ENCODE measurements around the gene KNG1.

KNG1 gene

DNA sequence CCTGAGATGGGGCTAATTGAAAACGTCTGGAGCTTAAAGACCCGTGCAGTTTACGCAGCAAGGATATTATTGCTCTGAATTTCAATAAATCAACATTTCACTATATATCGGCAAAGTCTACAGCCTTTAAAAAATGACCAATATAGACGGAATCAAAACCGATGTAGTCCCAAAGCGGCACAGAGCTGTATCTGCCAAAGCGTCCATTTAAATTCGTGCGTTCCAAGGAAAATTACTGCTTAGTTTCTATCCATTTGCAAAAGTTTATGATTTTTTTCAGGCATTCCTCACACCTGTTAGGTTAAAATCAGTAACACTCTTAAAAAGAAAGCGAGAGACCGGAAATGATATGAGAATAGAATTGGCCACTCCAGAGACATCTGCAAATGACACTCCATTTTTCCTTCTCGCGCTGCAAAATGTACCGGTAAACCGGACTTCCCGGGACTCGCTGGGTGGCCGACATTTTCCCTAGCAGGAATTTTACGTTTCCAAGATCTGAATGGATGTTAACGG is 65.4 kb downstream of the KNG1 start:
- no peak for DNase-seq

DNA sequence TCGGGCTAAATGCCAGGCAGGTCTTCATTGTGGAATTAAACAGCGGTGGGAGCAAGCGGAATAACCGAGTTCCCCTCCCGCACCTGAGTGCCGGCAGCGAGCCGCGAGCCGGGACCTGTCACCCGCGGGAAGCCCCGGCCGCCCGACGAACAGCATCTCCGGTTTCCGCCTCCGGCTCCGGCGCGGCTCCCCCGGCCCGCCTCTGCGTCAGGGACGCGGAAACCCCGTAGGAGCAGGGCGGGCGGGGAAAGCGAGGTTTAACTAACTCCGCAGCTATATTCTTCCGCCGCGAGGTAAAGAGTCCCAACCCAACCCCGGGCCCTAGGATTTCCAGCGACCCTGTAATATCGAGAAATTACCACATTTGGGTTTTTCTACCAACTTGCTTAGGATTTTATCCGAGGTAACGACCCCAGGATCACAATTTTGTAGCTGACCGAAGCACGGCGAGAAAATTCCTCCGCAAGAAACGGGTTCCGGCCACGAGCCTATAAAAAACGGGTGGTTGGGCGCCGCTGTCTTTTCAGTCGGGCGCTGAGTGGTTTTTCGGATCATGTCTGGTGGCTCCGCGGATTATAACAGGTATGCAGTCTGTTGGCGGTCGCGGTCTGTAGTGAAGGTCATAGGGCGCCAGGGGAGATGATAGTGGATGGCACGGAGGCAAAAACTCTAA is 66.0 kb downstream of the KNG1 start, which contains the start of gene EIF4A2:
EIF4A2 (plus strand) TSS at position 520 of the 673 bp plus-strand sequence; CDS start at position 554, 34 bp downstream.
- peak; percentile 54 for DNase-seq

DNA sequence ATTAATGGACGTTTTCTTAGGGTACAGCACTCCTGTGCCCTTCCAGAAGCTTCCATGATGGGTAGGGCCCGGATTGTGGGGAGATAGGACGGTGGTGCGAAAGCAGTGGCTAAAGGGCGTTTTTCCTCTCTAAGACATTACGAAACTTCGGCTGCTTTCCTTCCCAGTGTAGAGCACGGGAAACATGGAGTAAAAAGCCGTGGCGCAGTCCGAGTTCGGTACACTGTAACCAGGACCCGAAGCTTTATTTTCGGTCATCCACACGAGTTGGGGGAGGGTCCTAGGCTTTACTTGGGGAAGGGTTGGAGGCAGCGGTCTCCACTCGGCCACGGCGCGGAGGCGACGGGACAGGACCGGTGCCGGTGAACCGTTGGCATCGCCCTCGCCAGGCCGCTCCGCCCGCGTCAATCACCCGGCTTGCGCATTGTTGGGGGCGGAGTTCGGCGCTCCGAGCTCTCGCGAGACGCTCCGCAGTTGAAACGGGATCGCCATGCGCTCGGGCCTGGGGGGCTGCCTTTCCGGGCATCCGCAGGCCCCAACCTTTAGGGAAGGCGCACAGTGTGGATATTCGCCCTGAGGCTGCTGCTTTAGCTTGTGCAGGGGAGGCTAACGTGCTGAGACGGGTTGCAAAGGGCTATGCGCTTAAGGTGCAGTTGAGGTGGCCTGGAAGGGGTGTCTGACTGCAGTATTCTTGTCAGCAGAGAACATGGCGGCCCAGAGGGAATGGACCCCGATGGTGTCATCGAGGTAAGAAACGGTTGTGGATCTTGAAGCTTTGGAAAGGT is 66.8 kb downstream of the KNG1 start:
- no peak for DNase-seq

DNA sequence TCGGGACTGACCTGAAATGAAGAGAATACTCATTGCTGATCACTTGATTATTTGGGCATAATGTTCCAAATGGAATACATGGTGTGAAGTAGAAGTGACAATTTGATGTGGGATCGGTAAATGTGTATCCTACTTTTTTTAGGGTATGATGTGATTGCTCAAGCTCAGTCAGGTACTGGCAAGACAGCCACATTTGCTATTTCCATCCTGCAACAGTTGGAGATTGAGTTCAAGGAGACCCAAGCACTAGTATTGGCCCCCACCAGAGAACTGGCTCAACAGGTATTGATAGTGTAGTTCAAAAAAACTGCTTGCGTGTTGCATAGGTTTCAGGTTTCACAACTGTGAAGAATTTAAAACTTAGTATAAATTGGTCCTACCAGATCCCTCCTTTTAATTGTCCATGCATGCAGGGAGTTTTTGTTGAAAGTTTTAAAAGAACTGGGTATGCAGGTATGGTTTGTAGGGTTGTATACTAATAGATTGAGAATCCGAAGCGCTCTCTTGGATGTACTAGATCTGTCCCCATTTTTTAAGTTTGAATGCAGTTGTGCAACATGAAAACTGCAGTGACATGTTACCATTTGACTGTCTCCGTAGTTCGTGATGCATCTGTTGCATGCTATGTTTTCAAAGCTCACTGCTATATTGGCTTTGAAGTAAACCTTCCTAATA is 67.8 kb downstream of the KNG1 start:
- DNase-seq, result no peak

DNA sequence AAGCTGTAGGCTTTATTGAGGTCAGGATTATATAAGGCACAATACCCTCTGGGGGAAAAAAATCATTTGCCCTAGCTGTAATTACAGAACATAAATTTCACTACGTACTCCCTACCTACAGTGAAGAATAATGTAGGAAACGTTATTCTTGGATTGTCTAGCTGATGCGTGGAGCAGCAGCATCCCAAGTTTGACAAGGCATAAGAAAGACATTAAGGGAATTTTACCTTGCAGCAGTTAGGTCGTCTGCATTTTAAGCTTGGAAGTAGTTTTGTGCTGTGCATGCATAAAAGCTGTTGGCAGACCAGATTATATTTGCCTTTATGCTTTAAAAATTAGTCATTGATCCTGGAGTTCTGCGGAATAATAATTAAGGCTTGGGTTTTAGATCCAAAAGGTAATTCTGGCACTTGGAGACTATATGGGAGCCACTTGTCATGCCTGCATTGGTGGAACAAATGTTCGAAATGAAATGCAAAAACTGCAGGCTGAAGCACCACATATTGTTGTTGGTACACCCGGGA is 68.4 kb downstream of the KNG1 start:
- no peak for DNase-seq

DNA sequence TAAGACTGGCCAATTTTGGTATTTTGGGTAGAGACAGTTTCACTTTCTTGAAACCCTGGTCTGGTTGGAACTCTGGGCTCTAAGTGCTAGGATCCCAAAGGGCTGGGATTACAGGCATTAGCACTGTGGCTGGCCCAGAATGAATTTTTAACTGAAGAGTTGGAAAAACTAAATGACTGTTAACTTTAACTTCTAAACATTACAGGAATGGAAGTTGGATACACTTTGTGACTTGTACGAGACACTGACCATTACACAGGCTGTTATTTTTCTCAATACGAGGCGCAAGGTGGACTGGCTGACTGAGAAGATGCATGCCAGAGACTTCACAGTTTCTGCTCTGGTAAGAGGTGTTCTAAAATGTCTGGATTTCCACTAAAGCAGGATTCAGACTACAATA is 69.8 kb downstream of the KNG1 start:
- no peak for DNase-seq

DNA sequence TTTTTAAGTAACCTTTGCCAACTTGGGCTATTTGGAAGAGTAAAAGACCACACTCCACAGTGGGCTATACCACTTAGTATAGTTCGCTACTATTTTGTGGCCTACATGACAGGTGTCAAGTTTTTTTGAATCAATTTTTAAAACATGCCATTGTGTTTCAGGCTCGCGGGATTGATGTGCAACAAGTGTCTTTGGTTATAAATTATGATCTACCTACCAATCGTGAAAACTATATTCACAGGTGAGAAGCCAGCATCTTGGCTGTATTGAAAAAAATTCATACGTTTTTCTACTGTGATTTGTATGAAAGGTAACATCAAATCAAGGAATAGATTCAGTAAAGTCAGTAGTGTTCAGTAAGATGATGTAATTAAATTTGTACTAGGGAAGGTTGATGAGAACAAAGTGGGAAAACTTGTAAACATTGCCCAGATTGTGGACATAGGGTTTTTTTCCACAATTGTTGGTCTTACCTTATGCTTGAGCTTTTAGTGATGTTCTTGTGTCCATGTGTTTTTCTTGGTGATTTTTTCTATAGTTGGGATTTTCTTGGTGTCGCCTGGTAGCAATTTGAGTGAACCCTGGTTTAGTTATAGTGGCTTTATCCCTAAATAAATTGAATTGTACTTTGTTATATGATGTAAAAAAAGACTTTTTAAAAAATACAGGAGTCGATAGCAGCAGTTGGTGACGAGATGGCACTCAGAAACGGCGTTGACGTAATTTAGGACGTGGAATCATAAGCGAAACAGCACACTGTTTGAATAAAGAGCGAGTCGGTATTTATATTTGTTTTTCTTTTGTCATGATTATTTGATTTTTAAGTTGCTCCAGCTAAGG is 70.7 kb downstream of the KNG1 start:
- no peak for DNase-seq

DNA sequence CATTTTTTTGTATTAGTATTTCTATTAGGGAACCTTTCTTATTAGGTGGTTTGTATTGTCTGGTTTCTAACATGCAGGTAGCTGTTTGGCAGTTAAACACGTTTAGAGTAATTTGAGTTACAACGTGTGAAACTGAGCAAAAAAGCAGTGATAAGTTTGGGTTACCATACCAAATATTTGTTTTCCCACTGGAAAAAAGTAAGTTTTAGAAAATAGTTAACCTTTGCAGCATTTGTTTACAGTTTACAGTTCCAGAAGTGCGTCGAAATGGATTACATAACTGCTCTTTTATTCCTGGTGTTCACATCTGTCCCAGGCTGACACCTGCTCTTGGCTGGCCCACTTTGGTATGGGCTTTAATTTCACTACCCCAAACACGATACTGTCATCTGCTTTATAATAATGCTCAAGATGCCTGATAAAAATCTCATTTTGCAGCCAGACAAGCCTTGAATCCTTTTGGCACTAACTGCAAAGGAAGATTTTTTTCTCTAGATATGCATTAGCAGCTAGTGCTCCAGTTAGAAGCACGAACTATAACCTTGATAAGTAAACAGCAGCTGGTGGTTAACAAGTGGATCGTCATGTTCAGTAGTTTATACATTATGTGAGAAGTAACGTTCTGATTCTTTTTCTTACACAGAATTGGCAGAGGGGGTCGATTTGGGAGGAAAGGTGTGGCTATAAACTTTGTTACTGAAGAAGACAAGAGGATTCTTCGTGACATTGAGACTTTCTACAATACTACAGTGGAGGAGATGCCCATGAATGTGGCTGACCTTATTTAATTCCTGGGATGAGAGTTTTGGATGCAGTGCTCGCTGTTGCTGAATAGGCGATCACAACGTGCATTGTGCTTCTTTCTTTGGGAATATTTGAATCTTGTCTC is 71.6 kb downstream of the KNG1 start:
- no peak for DNase-seq

DNA sequence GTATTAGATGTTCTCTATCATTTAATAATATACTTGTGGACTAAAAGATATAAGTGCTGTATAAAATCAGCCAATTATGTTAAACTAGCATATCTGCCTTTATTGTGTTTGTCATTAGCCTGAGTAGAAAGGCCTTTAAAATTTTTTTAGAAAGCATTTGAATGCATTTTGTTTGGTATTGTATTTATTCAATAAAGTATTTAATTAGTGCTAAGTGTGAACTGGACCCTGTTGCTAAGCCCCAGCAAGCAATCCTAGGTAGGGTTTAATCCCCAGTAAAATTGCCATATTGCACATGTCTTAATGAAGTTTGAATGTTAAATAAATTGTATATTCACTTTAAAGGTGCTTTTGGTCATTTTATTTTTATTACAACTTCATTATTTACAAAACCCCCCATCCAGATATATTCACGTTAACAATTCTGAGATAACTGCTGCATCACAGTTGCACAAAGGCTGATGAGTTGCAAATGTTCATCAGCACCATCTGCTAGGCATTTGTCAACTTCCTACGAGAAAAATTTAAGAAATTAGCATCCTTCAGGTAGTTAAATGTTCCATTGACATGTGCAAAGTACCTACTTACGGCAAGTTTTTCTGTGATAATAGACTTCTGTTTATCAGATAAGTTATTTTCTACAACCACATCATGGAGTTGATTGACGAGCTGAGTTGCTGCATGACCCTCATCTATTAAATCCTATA is 72.5 kb downstream of the KNG1 start:
- no peak for DNase-seq

DNA sequence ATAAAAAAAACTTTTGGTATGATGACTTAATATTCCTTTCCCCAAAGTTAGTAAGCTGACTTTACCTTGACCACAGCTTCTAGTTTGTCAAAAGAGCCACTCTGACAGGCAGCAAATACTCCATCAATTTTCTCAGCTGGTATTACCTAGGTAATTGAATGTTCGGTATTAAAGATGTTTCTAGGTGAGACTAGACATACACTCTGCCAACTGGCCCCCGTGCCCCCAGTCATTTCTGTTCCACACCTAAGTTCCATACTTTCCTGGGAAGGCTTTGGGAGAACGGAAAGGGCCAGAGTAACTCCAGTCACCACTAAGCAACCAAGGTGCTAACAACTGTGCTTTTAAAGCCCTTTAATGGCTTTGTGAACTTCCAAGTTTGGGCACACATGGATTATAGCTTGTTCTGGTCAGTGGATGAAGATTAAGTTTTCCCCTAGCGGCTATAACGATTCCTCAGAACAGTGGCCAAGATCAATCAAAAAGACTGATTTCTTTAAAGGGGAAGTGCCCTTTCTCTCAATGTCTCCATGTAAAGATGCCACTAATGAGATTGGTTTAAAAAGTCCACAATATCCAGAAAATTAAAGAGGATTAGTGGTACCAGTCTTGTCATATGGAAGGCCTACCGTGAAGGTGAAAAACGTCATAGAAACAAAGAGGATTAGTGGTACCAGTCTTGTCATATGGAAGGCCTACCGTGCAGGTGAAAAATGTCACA is 73.3 kb downstream of the KNG1 start:
- DNase-seq, result no peak
